GM10266 (cell line): ENCODE results near the gene FGGY.

Experiments
- DNase-seq: peaks from one replicate; pipeline ENCODE4 v3.0.0; 2012; ENCODE audit errors: extremely low spot score
- CTCF ChIP-seq: IDR thresholded peaks from 2 replicates; pipeline ENCODE4 v1.5.1; 2012; ENCODE audit warnings: mild to moderate bottlenecking, low read depth; ENCODE audit not compliant: control insufficient read depth, insufficient read depth; ENCODE audit errors: missing control alignments

FGGY gene

GRCh38 chr1:59687081-59687480 lies 390.2 kb downstream of the FGGY start:
- no peak for DNase-seq
- no peak for TF ChIP-seq CTCF

GRCh38 chr1:59688976-59689375 lies 392.1 kb downstream of the FGGY start:
- TF ChIP-seq CTCF = no peak
- no peak for DNase-seq

GRCh38 chr1:59689730-59690129 lies 392.8 kb downstream of the FGGY start:
- TF ChIP-seq CTCF = no peak
- DNase-seq = no peak

- TF ChIP-seq CTCF = no peak
- DNase-seq = no peak
These were observed 393.5 kb downstream of the FGGY start for GRCh38 chr1:59690171-59690930.

- TF ChIP-seq CTCF = no peak
- DNase-seq = no peak
These were observed 394.4 kb downstream of the FGGY start for GRCh38 chr1:59691261-59691660.

- no peak for TF ChIP-seq CTCF
- DNase-seq = no peak
These were observed 395.7 kb downstream of the FGGY start for GRCh38 chr1:59692591-59692990.

- DNase-seq = no peak
- no peak for TF ChIP-seq CTCF
These were observed 396.5 kb downstream of the FGGY start for GRCh38 chr1:59693406-59693805.
